HepG2 (cell line): Measurements from ENCODE around the gene ZBTB48. TPM values are rescaled to one million over a fixed set of nuclear protein-coding genes. Genes with fewer than 3 reads are reported as not detected.

ENCODE experiments used
- ATAC-seq: fragments of 200-7000 bp; cut with Tn5 transposase; 3 replicates; pipeline ENCODE4 v1.9.1; 2020; ENCODE audit warnings: mild to moderate bottlenecking, moderate library complexity
- BruUV-seq: library from RNA; stranded (reverse); fragments of 400-500 nt; replicated peaks from 2 replicates; lab custom pipeline; 2021; lab: Mats Ljungman, UMichigan
- CTCF ChIA-PET: fragments of 300-600 bp; formaldehyde crosslinking; extraction: SDS; loops from one replicate; lab custom pipeline; 2021; ENCODE audit warnings: low total read pairs, inconsistent platforms, low intra/inter-chr PET ratio; lab: Yijun Ruan, JAX
- POLR2A ChIA-PET: fragments of 350-600 bp; sonication (Branson Sonifier 250); formaldehyde crosslinking; loops from one replicate; lab custom pipeline; 2020; ENCODE audit warnings: antibody characterized with exemption, inconsistent platforms; lab: Yijun Ruan, JAX
- DNase-seq: peaks from one replicate; pipeline ENCODE4 v3.0.0-alpha.2; 2015; ENCODE audit warnings: low spot score
- FAIRE-seq: peaks from 3 replicates; lab custom pipeline; 2011; peaks lifted over from hg19 to GRCh38; lab: Jason Lieb, UNC
- H2AFZ ChIP-seq: one replicate; pipeline ENCODE4 v1.6.1; 2011; ENCODE audit warnings: low read length, inconsistent platforms
- H3K27ac ChIP-seq: fragments of 300-600 bp; 3 replicates; pipeline ENCODE4 v1.8.0; 2011; ENCODE audit warnings: mixed run types, mild to moderate bottlenecking, mixed read lengths, low read length, inconsistent platforms; ENCODE audit not compliant: insufficient read depth; ENCODE audit errors: extremely low read length
- H3K27me3 ChIP-seq, 2 experiments: fragments of 200-600 bp in 1 of 2; 2 replicates in 1 of 2; 3 replicates in 1 of 2; pipeline versions ENCODE4 v1.6.0 to v1.8.0; 2011; ENCODE audit warnings: low read length in 2 of 2, mild to moderate bottlenecking in 2 of 2, moderate library complexity in 2 of 2, inconsistent platforms in 1 of 2; ENCODE audit not compliant: insufficient read depth in 2 of 2, control insufficient read depth in 1 of 2
- H3K36me3 ChIP-seq, 2 experiments: fragments of 200-600 bp in 1 of 2; replicated peaks in 1 of 2; 2 replicates in 1 of 2; 3 replicates in 1 of 2; pipeline versions ENCODE4 v1.5.1 to v1.8.0; 2011; ENCODE audit warnings: low read length in 2 of 2, inconsistent platforms in 1 of 2; ENCODE audit not compliant: insufficient read depth in 2 of 2, control insufficient read depth in 1 of 2
- H3K4me1 ChIP-seq: 2 replicates; pipeline ENCODE4 v1.5.1; 2012; ENCODE audit warnings: low read length, inconsistent platforms; ENCODE audit not compliant: insufficient read depth
- H3K4me2 ChIP-seq: 2 replicates; pipeline ENCODE4 v1.6.0; 2011; ENCODE audit warnings: low read depth, low read length, inconsistent platforms
- H3K4me3 ChIP-seq, 3 experiments: fragments of 200-600 bp in 1 of 3; sonication (generic), shearing (Covaris generic) in 1 of 3; replicated peaks in 1 of 3; 2 replicates each; pipeline ENCODE4 v1.5.1; 2011 to 2016; ENCODE audit warnings: low read length in 3 of 3, inconsistent platforms in 2 of 3, low read depth in 2 of 3, mild to moderate bottlenecking in 2 of 3, control low read depth in 1 of 3, mixed read lengths in 1 of 3; ENCODE audit not compliant: insufficient read depth in 1 of 3
- H3K79me2 ChIP-seq: one replicate; pipeline ENCODE4 v1.6.1; 2011; ENCODE audit warnings: low read length, inconsistent platforms; ENCODE audit not compliant: insufficient read depth
- H3K9ac ChIP-seq: 2 replicates; pipeline ENCODE4 v1.6.0; 2011; ENCODE audit warnings: mild to moderate bottlenecking, low read depth, low read length, inconsistent platforms; ENCODE audit not compliant: insufficient read depth
- H3K9me3 ChIP-seq: 2 replicates; pipeline ENCODE4 v1.5.1; 2012; ENCODE audit warnings: mild to moderate bottlenecking, low read length
- H4K20me1 ChIP-seq: 2 replicates; pipeline ENCODE4 v1.6.0; 2011; ENCODE audit warnings: inconsistent platforms, mild to moderate bottlenecking, low read length, moderate library complexity; ENCODE audit not compliant: insufficient read depth
- BRD4 ChIP-seq: sonication (generic); formaldehyde crosslinking; IDR thresholded peaks from 2 replicates; pipeline ENCODE4 v1.4.0; 2020; ENCODE audit warnings: missing genetic modification reagents
- FOXJ3 ChIP-seq: sonication (generic); formaldehyde crosslinking; IDR thresholded peaks from 2 replicates; pipeline ENCODE4 v1.4.0; 2020; ENCODE audit warnings: missing genetic modification reagents, mild to moderate bottlenecking, borderline replicate concordance
- GFI1 ChIP-seq: sonication (generic); formaldehyde crosslinking; IDR thresholded peaks from 2 replicates; pipeline ENCODE4 v1.5.0; 2020; ENCODE audit warnings: missing genetic modification reagents, mild to moderate bottlenecking, borderline replicate concordance
- GPN1 ChIP-seq: sonication (generic); formaldehyde crosslinking; IDR thresholded peaks from 2 replicates; pipeline ENCODE4 v1.5.1; 2020; ENCODE audit warnings: missing genetic modification reagents, borderline replicate concordance
- HES4 ChIP-seq: sonication (generic); formaldehyde crosslinking; IDR thresholded peaks from 2 replicates; pipeline ENCODE4 v1.9.0; 2021; ENCODE audit warnings: mild to moderate bottlenecking, missing genetic modification reagents, borderline replicate concordance
- KDM2A ChIP-seq: sonication (generic); formaldehyde crosslinking; IDR thresholded peaks from 2 replicates; pipeline ENCODE4 v1.4.0; 2020; ENCODE audit warnings: low read depth, missing genetic modification reagents, borderline replicate concordance
- MATR3 ChIP-seq: sonication (generic); formaldehyde crosslinking; IDR thresholded peaks from 2 replicates; pipeline ENCODE4 v1.4.0; 2020; ENCODE audit warnings: missing genetic modification reagents
- NFE2 ChIP-seq: sonication (generic); formaldehyde crosslinking; IDR thresholded peaks from 2 replicates; pipeline ENCODE4 v1.4.0; 2020; ENCODE audit warnings: missing genetic modification reagents
- POLR2A ChIP-seq, 2 experiments: IDR thresholded peaks; 2 replicates each; pipeline ENCODE4 v1.6.1; 2011; ENCODE audit warnings: low read depth in 2 of 2, low read length in 2 of 2, mild to moderate bottlenecking in 1 of 2, moderate library complexity in 1 of 2; ENCODE audit not compliant: insufficient read depth in 1 of 2
- SETDB1 ChIP-seq: sonication (generic); formaldehyde crosslinking; IDR thresholded peaks from 2 replicates; pipeline ENCODE4 v1.5.1; 2020; ENCODE audit warnings: missing genetic modification reagents, mild to moderate bottlenecking, borderline replicate concordance
- TARDBP ChIP-seq: sonication (generic); formaldehyde crosslinking; IDR thresholded peaks from 2 replicates; pipeline ENCODE4 v1.8.0; 2022; ENCODE audit warnings: mild to moderate bottlenecking, missing genetic modification reagents
- ZMYM3 ChIP-seq: sonication (generic); formaldehyde crosslinking; IDR thresholded peaks from 2 replicates; pipeline ENCODE4 v1.5.1; 2020; ENCODE audit warnings: mild to moderate bottlenecking, missing genetic modification reagents
- ZNF136 ChIP-seq: sonication (generic); formaldehyde crosslinking; IDR thresholded peaks from 2 replicates; pipeline ENCODE4 v1.8.1; 2022; ENCODE audit warnings: low read depth, mild to moderate bottlenecking, moderate library complexity, missing genetic modification reagents
- ZNF205 ChIP-seq: IDR thresholded peaks from 2 replicates; pipeline ENCODE4 v1.6.1; 2018; ENCODE audit warnings: missing biosample characterization, missing genetic modification reagents
- WGBS: methylation state at CpG from one replicate; pipeline ENCODE4 v1.1.6; 2017; ENCODE audit warnings: low lambda C conversion rate; 5-methylcytosine and 5-hydroxymethylcytosine counted together
- in situ Hi-C: cut with HindIII; loops from 2 replicates; pipeline ENCODE4 v1.10.0; 2017; ENCODE audit warnings: low pct_unique_long_range_greater_than_20kb; ENCODE audit not compliant: extremely low pct_ligation_motif_present
- intact Hi-C: fragments of 100-400 bp; cut with micrococcal nuclease; formaldehyde crosslinking; loops from one replicate; pipeline ENCODE4 v1.10.0; 2022; ENCODE audit not compliant: unreplicated experiment
- polyA plus RNA-seq, 8 experiments: library from polyadenylated mRNA; depleted of rRNA in 3 of 8; stranded (reverse) in 7 of 8; unstranded in 1 of 8; fragments of >200 nt; fragmentation: Illumina TruSeq in 4 of 8; extraction: Trizol in 4 of 8; gene quantifications; 2 replicates each; pipeline versions ENCODE4 v1.2.1 to v1.2.3, GENCODE V29; 2011 to 2016; ENCODE audit warnings: low read depth in 4 of 8, missing spikeins in 1 of 8, mixed read lengths in 1 of 8; ENCODE audit not compliant: insufficient read depth in 1 of 8
- total RNA-seq, 5 experiments: library from RNA; depleted of rRNA; stranded (reverse); fragments of >200 nt; fragmentation: Illumina TruSeq; extraction: Trizol; gene quantifications; 2 replicates each; pipeline ENCODE4 v1.2.3, GENCODE V29; 2016; ENCODE audit warnings: low read depth in 1 of 5
- TF ChIP-seq, protein P1 (sequence below): sonication (generic); formaldehyde crosslinking; IDR thresholded peaks from 2 replicates; pipeline ENCODE4 v1.4.0; 2020; ENCODE audit warnings: missing genetic modification reagents
- TF ChIP-seq, protein P2 (sequence below): sonication (generic); formaldehyde crosslinking; conservative IDR thresholded peaks from 2 replicates; pipeline ENCODE4 v1.4.0; 2020; ENCODE audit warnings: missing genetic modification reagents

The ZBTB48 gene
- total and polyA plus RNA-seq, 2 of the 13 experiments (the other 11 are each of a cell fraction or from before 2014, with no cell fraction given): 13.0 to 17.1 TPM

DNA sequence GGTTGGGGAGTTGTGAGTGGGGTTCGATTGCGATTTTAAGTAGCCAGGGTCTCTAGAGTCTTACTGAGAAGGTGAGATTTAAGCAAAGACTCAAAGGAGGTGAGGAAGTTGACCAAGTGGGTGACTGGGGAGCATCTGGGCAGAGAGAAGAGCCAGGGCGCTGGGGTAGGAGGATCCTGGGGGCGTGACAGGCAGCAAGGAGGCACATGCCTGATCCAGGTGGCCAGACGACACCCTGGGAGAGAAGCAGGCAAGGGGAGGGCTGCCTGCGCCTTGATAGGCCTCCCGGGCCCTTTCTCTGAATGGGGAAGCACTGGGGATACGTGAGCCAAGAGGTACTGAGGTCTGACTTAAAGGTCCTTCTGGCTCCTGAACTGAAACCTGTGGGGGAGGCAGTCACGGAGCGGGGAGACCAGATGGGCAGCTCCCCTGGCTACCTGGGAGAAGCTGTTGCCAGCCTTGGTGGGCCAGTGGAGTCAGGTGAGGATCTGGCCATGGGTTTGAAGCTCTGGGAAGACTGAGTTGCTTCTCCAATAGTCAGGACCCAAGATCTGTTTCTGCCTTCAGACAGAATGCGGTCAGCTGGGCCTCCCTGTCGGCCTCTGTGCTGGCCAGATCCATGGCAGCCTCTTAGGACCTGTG is 5.4 kb downstream of the ZBTB48 start:
- intact Hi-C loops (no loop called here), in situ Hi-C loops (no loop called here)
- H3K79me2 ChIP-seq: peaks cover 15% of the 10 kb centered on the region
- H3K4me2 ChIP-seq: no peak overlapping the region
- POLR2A ChIA-PET: no interaction called here
- H3K36me3 ChIP-seq: peaks cover 9 to 21% of the 10 kb centered on the region in 2 experiments; a peak in 4 of 5 replicates
- H3K9me3 ChIP-seq: no peaks in the 10 kb centered on the region
- ATAC-seq (no peak), DNase-seq (no peak), FAIRE-seq (no peak)
- WGBS: 82% methylated on average over 7 of the region's 12 CpGs
- BruUV-seq: no TSS peak
- no peak overlapping the region for H3K27ac ChIP-seq
- no peak overlapping the region for H2AFZ ChIP-seq
- no peak overlapping the region for H3K4me3 ChIP-seq
- TF ChIP-seq FOXJ3 (CRISPR knock-in tag) (no peak), BRD4 (no peak), POLR2A (IDR thresholded peaks at IDR 0.05; ENCODE audit: insufficient read depth in 1 of 2, low read depth in 2 of 2, low read length in 2 of 2) (0 out of 4 replicates have a peak, but pooled peaks of 1 of the 2 experiments have one; percentile 1), MATR3 (no peak), NFE2 (CRISPR knock-in tag) (no peak), KDM2A (CRISPR knock-in tag) (no peak)
- TF ChIP-seq, all 625 proteins: peak for 1
- Histone ChIP-seq H3K9ac (no peak overlapping the region), H4K20me1 (peaks cover 4% of the 10 kb centered on the region; the same call in 1 of the 2 replicates), H3K4me1 (peaks cover 30% of the 10 kb centered on the region), H3K27me3 (no peaks in the 10 kb centered on the region)
- CTCF ChIA-PET: no interaction called here

DNA sequence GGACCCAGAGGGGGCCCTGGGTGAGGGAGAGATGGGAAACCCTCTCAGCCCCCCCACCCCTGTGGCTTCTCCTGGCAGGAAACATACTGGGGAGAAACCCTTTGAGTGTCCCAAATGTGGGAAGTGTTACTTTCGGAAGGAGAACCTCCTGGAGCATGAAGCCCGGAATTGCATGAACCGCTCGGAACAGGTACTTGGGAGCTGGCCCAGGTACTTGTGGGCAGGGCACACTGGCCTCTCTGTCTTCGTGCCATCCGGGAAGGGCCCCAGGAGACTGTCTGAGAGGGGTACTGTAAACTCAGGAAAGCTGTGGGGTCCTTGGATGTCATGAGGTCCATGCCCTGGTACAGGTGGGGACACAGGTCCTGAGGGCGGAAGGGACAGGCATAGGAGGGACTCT is 6.0 kb downstream of the ZBTB48 start:
- H3K36me3 ChIP-seq: peaks cover 9 to 25% of the 10 kb centered on the region in 2 experiments
- peaks cover 26% of the 10 kb centered on the region for H3K4me1 ChIP-seq
- H2AFZ ChIP-seq: no peak overlapping the region
- DNase-seq: no peak
- WGBS: 97% methylated on average over 6 of the region's 7 CpGs
- intact Hi-C loops (no loop called here), in situ Hi-C loops (no loop called here)
- no peak overlapping the region for H3K4me3 ChIP-seq
- H3K9ac ChIP-seq: no peak overlapping the region
- H3K9me3 ChIP-seq: no peaks in the 10 kb centered on the region
- no peak overlapping the region for H3K27ac ChIP-seq
- H3K4me2 ChIP-seq: no peak overlapping the region
- no peak for FAIRE-seq
- CTCF ChIA-PET: no interaction called here
- peak; percentile 0; the same call in 1 of the 3 replicates for ATAC-seq
- no peaks in the 10 kb centered on the region for H3K27me3 ChIP-seq
- H4K20me1 ChIP-seq: peaks cover 4% of the 10 kb centered on the region; the same call in 1 of the 2 replicates
- no TSS peak for BruUV-seq
- POLR2A ChIA-PET: no interaction called here
- H3K79me2 ChIP-seq: peaks cover 9% of the 10 kb centered on the region
- TF ChIP-seq GPN1 (CRISPR knock-in tag): no peak
- TF ChIP-seq HES4 (CRISPR knock-in tag): no peak
- TF ChIP-seq, protein P1, sequence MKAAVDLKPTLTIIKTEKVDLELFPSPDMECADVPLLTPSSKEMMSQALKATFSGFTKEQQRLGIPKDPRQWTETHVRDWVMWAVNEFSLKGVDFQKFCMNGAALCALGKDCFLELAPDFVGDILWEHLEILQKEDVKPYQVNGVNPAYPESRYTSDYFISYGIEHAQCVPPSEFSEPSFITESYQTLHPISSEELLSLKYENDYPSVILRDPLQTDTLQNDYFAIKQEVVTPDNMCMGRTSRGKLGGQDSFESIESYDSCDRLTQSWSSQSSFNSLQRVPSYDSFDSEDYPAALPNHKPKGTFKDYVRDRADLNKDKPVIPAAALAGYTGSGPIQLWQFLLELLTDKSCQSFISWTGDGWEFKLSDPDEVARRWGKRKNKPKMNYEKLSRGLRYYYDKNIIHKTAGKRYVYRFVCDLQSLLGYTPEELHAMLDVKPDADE: no peak
- no peak for TF ChIP-seq TARDBP
- TF ChIP-seq ZMYM3 (CRISPR knock-in tag): no peak
- no peak for TF ChIP-seq SETDB1 (CRISPR knock-in tag)
- no peak for TF ChIP-seq ZNF136 (CRISPR knock-in tag)
- no peak for TF ChIP-seq GFI1 (CRISPR knock-in tag)
- TF ChIP-seq, protein P2, sequence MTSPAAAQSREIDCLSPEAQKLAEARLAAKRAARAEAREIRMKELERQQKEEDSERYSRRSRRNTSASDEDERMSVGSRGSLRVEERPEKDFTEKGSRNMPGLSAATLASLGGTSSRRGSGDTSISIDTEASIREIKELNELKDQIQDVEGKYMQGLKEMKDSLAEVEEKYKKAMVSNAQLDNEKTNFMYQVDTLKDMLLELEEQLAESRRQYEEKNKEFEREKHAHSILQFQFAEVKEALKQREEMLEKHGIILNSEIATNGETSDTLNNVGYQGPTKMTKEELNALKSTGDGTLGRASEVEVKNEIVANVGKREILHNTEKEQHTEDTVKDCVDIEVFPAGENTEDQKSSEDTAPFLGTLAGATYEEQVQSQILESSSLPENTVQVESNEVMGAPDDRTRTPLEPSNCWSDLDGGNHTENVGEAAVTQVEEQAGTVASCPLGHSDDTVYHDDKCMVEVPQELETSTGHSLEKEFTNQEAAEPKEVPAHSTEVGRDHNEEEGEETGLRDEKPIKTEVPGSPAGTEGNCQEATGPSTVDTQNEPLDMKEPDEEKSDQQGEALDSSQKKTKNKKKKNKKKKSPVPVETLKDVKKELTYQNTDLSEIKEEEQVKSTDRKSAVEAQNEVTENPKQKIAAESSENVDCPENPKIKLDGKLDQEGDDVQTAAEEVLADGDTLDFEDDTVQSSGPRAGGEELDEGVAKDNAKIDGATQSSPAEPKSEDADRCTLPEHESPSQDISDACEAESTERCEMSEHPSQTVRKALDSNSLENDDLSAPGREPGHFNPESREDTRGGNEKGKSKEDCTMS: no peak
- TF ChIP-seq ZNF205 (CRISPR knock-in tag): no peak
